Measurements from ENCODE around the gene ASS1.

GRCh38 chr9:130408669-130409068 lies 36.1 kb upstream of the ASS1 start:
- TF ChIP-seq CTCF (IDR thresholded peaks at IDR 0.05) (no peak), POLR2A (IDR thresholded peaks at IDR 0.05) (no peak)

All from testis (tissue), 2 donors.